NCI-H1092 (cell line): ENCODE measurements around the gene COL4A2.

Source experiments
- DNase-seq: peaks from one replicate; lab custom pipeline; 2025; lab: John Stamatoyannopoulos, UW

COL4A2 gene

DNA sequence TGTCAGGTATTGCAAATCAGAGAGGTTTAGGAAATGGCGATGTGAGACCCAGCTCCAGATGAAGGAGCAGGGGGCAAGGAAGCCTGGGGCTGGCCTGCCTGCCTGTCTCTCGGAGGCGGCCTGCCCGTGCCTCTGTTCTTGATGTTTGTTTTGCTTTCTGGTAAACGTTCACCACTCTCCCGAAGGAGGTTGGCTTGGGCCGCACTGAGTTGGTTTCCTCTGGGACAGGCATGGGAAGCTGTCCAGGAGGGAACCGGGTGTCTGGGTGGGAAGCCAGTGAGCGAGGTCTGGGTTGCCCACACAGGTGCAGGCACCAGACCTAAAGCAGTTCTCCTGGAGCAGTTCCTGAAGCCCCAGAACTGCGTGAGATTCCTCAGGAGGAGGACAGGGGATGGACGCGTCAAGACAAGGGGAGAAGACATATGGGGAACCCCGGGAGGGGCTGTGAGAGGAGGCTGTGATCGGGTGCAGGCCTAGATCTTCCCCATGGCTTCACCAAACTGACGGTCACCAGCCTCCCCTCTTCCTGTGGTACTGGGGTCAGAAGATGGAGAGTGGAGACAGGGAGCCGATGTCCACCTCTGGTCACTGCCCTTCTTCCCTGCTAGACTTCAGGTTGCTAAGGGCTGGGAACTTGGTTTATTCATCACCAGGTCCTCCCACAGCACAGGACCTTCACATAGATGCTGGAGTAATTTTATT lies 15.2 kb downstream of the COL4A2 start:
- no peak for DNase-seq

DNA sequence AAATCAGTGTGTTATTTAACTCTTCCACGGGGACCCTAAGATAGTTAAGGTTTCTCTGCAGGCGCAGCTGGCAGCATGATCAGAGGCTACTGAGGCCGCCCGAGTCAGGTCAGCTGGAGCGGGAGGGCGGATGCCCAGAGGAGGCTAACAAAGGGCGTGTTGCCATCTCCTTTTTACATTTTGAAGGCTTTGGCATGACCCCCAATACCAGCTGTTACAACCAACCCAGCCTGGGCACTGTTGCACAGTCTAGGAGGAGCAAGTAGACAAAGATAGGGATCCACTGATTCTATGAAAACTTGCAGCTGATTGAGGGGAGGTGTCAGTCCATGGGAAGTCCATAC lies 15.7 kb downstream of the COL4A2 start:
- DNase-seq, result no peak

DNA sequence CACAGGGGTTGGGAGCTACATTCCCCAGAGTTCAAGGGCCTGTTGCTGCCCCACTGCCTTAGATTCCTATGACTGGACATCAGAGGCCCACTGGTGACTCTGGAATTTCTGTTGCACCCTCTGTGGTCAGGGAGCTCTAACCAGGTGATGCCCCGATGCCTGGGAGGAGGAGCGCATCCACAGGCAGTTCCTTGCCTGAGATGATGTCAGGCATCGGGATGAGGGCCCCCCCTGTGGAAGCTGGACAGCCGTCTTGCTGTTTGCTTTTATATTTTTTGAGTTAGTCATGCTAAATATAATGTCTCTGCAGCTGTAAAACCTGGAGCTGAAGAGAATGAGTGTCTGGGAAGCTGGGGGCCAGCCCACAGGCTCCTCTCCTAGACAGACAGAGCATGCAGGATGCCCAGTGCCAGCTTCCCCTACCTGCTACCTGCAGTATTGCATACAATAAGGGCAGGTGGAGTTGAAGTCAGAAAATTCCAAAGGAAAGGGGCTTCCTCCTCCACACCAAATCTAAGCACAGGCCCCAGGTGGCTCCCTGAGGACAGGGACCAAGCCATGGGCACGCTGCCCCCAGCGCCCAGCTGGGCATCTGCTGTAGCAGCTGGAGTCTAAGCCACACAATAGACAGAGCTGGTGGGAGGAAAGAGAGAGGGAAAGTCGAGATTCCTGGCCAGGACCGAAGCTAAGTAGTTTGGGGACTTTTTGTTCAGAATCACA lies 16.2 kb downstream of the COL4A2 start:
- no peak for DNase-seq

DNA sequence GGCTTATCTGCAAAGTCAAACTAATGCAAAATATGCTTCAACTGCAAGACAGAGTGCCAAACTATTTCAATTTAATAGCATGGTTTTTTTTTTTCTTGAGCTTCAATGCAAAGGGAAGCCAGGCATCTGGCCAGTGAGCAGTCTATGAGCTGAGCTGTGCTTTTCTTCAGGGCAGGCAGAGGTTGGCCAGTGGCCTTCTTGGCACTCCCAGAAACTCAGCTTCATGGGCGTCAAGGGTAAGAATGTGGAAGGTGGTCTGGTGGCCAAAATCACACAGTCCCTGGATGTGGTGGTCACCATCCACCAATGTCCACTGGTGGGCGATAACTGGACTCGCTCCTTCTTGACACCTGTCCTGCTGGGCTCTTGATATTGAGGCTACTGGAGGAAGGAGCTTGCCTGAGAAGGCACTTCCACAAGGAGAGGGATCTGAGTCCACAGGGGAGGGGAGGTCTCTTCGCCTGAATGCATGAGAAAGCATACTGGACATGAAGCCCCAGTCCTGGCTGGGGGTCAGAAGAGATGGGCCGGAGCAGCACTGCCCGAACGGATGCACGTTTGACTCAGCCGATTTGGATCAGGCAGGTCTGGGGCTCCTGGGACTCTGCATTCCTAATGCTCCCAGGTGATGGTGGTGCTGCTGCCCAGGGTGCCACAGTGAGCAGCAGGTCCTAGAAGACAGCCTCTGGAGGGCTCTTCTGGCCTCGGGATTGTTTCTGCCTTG lies 17.1 kb downstream of the COL4A2 start:
- no peak for DNase-seq

DNA sequence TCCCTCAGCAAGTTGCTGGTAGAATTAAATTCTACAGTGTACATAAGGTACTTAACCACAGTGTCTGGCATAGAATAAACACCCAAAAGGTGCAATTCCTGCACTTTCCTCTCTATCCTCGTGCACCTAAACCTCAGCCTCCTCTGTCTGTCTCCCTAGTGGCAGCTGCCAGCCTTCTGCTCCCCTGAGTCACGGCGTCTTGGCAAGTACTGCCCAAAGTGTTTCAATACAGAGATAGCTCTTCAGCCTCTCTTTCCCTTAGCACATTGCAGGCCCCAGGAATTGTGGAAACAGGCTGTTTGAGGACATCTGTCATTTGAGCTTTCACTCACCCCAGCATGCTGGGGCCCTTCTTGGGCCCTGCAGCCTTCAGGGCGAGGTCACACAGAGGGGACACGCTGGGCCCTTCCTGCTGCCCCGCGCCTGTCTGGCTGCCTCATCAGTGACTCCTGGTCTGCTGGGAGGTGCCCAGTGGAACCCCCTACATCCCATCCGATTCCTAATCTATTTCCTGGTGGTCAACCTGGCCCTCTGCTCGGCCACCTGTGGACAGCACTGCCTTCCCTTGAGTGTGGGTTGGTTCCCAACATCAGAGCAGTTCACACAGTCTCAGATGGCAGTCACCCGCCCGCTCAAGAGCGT lies 19.3 kb downstream of the COL4A2 start:
- no peak for DNase-seq

DNA sequence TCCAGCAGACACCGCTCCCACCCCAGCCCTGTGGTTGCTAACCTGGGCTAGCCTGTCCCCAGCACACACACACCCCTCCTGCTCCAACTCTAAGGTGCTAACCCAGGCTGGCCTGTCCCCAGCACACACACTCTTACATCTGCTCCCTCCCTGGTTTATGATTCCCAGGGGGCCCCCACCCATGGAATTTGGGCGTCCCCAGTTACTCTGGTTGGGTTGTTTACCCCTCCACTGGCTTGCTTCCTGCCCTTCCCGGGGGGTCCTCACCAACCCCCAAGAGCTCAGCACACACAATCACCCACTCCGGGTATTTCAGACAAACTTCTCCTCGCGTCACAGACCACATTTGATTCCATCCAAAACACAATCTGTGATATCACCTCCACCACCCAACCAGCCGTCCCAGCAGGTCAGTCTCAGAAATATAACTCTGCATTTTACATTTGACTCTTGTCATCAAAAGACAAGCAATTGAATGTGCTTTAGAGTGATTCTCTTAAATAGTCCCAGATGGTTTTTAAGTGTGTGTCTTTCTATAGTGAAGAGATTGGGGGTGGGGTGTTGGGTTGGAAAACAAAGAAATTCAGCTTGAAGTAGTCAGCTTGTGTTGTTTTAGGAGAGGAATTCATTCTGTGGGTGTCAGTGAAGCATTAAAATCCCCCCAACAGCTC lies 20.1 kb downstream of the COL4A2 start:
- no peak for DNase-seq

DNA sequence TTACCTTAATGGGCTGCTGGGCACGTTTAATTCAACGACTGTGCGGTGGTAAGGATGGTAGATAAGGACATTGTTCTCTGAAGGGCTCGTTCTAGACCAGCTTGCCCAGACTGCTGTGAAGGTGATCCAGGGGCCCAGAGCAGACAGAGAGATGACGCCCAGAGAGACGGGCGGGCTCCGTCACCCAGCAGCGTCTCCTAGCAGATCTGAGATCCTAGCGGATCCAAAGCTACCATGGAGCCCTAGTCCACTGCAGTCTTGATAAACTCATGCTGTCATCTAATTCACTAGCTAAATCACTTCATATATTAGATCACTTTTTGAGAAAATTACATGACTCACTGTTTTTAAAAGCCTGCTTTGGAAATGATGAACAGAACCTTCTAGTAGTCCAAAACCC lies 21.5 kb downstream of the COL4A2 start:
- DNase-seq, result no peak

DNA sequence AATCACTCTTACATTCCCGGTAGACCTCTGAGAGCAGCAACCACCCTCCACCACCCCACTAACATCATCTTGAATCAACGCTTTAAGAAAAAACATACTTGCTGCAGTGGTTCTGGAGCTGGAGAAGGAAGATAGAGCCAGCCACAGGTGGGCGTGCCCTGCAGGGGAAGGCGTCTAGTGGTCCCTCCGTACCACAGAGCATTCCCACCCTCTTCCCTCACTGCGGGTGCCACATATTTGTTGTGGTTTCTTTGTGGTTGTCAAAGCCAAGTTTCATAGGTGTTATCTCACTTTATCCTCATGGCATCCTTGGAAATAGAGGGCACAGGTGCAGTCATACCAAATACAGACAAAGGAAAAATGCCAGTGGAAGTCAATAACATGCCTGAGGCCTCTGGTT lies 22.2 kb downstream of the COL4A2 start:
- no peak for DNase-seq

DNA sequence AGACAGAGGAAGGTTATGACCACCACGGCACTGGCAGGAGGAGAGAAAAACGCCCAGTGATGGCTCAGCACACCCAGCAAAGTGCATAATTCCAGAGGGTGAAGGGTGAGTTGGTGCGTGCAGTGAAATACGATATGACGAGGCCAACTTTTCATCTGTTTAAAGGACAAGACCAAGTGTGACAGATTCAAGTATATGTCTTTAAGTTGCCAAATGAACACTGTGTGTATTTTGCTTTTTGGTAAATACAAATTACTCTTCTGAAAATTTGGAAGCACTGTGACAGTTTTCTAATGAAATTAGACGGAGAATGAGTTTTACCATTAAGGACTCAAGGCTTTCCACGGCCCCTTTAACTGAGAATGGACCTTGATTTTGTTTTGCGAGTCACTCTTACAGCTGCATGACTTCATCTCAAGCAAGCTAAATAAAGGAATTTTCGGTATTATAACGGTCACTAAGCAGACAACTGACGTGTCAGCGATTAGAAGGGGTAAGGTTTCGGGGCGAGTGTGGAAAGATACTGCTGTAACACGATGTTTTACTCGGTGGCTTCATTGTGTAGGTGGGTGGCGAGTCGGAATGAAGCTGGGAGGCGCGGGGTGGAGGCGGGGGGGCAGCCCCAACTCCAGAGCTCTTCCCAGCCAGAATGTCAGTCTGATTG lies 22.8 kb downstream of the COL4A2 start:
- no peak for DNase-seq

DNA sequence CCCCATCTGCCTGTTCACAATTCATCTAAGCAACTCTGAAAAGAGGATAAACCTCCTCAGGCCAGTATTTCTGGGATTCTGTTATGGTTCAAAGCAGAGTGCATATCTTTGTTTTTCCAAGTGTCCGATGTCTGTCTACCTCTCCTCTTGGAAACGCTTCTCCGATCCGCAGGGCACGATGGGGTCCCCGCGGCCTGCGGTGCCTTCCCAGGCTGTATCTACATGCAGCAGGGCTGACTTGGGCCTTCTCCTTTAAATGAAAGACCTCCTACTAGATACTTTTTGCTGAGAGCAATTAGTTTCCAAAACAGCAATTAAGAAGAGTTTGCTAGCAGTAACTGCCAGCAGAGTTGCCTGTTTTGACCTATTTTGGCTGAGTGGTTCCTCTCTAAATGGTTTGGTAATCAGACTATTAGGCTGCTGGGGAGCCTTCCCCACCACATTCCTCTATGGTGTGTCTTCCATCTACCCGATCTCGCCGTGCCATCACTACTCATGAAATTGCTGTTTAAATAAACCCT lies 23.5 kb downstream of the COL4A2 start:
- no peak for DNase-seq

DNA sequence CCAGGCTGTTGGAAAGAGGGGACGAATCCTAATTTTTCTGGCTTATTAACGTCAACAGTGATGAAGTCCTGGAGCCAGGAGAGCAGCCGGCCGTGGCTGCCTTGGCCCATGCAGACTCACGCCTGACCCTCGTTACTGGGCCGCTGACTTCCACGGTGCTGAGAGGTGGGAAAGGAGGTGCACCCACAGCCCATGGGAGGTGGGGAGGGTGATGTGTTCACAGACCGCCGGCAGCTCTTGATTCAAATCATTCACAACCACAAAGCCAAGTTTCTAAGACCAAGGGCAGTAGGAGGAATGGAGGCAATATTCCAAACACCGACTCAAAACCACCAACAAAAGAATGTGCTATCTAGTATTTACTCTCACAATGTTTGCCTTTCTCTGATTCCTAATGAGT lies 24.3 kb downstream of the COL4A2 start:
- no peak for DNase-seq

DNA sequence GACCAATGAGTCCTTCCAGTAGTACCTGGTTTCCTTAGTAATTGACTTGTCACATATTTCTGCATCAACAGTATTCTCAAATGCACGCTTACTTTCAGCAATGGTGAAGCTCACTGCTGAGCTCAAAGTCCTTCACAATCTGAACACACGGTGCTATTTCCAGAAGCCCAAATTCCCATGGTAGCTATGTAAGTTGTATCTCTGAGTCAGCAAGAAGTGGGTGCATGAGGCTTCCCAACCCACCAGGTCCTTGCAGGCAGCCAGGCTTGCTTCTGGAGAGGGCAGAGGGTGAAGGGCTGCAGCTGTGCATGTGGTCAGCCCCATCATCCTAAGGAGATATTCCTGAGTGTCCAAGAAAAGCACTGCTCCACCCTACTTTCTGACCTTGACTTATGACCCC lies 25.7 kb downstream of the COL4A2 start:
- DNase-seq, result no peak

DNA sequence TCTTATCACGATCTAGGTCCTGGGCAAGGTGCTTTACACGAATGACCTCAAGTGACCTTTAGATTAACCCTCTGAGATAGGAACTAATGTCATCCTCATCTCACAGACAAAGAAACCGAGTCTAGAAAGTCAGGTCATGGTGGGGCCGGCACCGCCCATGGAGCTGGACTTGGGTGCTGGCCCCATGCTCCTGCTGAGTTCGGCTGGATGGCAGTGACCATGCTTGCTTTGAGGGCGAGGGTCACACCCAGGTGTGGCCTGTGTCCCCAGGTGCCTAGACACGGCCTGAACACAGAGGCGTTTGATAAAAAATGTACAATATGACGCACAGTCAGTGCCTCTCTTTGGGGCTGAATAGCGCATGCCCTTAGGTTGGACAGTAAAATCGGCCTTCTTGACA lies 26.8 kb downstream of the COL4A2 start:
- no peak for DNase-seq

DNA sequence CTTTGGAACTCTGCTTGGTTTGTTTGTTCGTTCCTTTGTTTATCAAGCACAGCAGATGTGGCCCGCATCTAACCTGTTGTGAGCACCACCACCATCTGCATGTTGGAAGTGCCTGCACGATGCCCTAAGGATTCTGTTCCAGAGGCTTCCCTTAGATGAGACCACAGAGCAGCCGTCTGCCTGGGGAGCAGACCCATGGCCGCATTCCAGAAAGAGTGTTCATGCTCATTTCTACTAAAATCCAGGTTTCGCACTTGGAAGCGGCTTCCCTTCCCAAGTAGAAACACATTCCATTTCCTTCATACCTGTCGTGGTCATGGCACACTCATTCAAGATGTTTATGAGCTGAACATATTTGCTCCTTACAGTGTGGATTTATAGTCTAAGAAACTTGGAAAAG lies 27.2 kb downstream of the COL4A2 start:
- DNase-seq, result no peak

DNA sequence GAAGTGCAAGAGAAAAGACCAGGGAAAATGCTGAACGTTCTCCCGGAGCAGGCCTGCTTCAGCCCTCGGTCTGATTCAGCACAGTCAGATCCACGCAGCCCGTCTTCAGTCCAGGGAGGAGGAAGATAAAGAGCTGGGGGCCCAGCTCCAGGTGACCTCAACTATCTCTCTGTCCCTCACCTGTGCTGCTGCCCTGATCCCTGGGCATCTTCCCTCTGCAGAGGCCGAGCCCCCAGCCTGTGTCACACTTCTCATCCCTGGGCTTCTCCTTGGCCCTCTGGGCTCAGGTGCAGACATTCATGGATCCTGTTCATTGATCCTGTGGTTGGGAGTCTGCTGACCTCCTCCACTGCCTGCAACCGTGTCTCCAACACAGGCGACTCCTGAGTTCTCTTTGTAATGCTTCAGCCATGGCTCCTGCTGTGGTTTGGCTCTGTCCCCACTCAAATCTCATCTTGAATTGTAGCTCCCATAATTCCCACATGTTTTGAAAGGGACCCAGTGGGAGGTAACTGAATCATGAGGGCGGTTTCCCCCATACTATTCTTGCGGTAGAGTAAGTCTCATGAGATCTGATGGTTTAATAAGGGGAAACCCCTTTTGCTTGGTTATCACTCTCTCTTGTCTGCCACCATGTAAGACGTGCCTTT lies 27.9 kb downstream of the COL4A2 start:
- DNase-seq, result no peak

DNA sequence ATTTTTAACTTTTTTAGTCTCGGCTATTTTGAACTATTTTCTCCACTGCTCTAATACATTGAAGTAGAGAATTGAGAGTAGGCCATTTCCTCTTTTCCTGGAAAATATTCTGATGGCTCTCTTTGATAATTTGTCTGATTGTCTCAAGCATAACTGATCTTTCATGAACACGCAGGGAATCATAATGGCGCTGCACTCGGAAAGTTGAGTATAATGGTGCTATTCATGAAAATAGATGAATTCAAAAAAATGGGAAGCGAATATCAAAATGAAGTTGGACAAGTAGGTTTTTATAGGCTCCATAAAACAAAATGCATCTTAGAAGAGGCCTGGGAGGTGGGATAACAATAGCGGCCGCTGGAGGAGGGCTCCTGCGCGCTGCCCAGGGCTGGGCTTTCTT lies 29.0 kb downstream of the COL4A2 start:
- DNase-seq, result no peak

DNA sequence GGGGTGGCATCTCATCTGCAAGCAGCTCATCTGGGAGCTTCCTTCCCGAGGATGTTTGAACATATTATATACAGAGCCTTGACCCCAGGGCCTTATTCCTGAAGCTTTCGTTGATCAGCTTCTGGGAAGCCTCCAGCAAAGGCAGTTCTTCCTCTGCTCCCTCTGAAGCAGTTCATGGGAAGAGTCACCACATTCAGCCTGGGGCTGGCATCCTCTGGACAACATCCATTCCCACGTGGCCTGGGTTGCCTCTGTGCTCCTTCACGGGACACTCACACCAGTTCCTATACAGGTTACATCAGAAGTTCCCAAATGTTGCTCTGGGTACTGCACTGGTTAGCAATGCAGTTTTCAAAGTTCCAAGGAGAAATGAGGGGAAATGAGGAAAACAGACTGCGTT lies 29.6 kb downstream of the COL4A2 start:
- no peak for DNase-seq

DNA sequence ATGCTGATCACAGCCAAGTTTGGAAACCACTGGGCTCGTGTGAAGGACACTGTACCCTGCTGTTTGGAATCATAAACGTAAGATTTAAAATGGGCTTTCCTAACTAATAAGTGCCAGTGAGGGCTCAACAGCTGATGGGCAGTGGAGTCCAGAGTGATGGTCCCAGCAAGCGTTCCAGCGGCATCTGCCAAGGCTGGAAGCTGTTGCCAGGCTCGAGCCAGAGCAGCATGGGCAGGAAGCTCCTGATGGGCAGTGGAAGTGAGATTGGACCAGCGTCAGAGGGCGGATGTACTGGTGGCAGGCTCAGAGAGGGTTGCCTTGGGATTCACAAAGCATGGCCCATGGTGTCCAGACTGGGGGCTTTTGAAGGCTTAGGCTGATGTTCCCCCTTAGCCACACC lies 30.2 kb downstream of the COL4A2 start:
- no peak for DNase-seq

DNA sequence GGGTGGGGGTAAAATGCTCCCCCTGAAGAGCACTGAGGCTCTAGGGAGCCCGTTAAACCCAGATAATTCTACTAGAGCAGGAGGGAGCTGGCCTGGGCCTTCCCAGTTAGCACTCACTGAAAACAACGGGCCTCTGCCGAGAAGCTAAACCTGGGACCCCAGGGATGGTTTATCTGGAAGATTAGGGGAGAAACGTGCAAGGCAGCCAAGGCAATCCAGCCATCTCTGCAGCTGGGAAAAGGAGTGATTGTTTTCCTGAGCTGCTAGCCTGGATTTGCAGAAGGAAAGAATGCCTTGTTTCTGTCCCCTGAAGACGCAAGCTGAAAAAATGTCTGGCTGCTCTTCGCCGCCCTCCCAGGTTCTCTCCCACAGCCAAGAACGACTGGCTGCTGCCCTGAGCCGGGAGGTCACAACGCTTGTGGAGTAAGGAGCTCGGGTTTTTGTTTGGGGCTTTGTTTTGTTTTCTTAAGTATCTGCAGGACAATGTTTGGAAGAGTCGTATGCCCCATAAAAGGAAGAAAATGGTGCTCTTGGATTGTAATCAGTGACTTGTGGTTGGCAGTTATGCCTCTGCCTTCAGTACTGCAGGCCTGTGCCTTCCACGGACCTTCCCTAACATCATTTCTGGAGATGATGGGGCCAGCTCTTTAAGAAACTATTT lies 31.5 kb downstream of the COL4A2 start:
- DNase-seq, result no peak

DNA sequence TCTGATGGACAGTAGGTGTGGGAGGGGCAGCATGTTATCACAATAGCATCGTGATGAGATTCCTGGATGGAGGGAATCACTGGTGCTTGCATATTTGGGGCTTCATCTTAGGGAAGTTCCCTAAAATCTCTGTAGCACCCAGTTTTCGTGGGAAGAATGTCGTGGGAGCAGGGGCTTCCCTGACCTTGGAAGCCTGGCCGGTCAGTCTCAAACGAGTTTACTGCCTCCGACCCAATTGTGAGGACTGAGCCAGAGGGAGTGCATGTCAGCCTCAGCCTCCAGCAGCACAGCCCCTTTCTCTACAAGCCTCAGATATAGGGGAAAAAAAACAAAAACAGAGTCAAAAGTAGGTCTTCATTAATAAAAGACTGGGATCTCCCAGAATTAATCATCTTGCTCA lies 32.2 kb downstream of the COL4A2 start:
- DNase-seq, result no peak
